ENCODE data around the gene LVRN. TPM values are rescaled to one million over a fixed set of nuclear protein-coding genes. Genes with fewer than 3 reads are reported as not detected.

LVRN gene
- total RNA-seq, 1 experiment from 2014 or later, result 0.64 TPM

Other genes starting within 250 kb of the LVRN start
- 0.12 TPM in 1 of 2 replicates, not detected in the other for gene CDO1, start 145.8 kb upstream of the LVRN start, total RNA-seq (2014; rRNA removed; shearing (Covaris generic))
- gene ATG12, start 120.9 kb upstream of the LVRN start, total RNA-seq (2014; rRNA removed; shearing (Covaris generic)), result 59.8 and 82.9 TPM in 2 replicates
- 73.3 and 90.9 TPM in 2 replicates for gene AP3S1, start 120.5 kb upstream of the LVRN start, total RNA-seq (2014; rRNA removed; shearing (Covaris generic))
- not detected in 2 replicates for gene ARL14EPL, start 70.0 kb downstream of the LVRN start, total RNA-seq (2014; rRNA removed; shearing (Covaris generic))
- 66.7 and 73.3 TPM in 2 replicates for gene COMMD10, start 122.5 kb downstream of the LVRN start, total RNA-seq (2014; rRNA removed; shearing (Covaris generic))

Data from NCI-H460 (cell line).